ENCODE measurements around the gene IFI16.

DNA sequence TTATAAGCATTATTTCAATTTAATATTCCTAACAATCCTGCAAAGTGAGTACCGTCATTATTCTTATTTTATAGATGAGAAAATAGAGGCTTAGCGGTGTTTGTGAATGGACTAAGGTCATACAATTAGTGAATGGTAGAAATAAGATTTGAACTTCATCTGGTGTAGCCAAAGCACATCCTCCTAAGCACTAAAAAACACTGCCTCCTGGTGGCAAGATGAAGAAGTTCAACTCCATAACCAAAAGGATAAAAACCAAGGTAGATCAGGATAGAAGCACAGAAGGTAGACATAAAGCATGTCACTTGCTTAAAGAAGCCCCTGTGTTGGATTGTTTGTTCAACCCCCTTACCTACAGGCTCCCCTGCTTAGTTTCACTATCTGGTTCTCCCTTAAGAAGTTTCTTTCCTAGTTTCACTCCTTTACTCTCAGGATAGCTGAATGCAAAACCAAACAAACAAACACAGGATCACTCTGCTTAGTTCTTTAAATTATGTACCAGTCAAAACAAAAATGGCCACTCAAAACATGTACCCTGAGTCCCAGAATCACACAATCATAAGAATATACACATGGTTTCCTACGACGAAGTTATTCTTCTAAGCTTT lies 79.6 kb downstream of the IFI16 start:
- no peak for TF ChIP-seq POLR2A (IDR thresholded peaks at IDR 0.05)
- peak in 4 of 5 experiments; percentile 16 to 51 (median 49) for TF ChIP-seq CTCF (IDR thresholded peaks at IDR 0.05)
- TF ChIP-seq EP300 (IDR thresholded peaks at IDR 0.05; ENCODE audit: low read depth), result no peak
- no peak for TF ChIP-seq POLR2AphosphoS5 (IDR thresholded peaks at IDR 0.05)
